MCF 10A (cell line): ENCODE data around the gene DRD1. TPM values are rescaled to one million over a fixed set of nuclear protein-coding genes. Genes with fewer than 3 reads are reported as not detected.
A peak's percentile ranks its signal among the peaks of the same experiment; 100 is the strongest.

ENCODE experiments used
- BruUV-seq: library from RNA; stranded (reverse); fragments of 400-500 nt; replicated peaks from 2 replicates; lab custom pipeline; 2021; lab: Mats Ljungman, UMichigan
- CTCF ChIA-PET: fragments of 300-600 bp; sonication (Branson Sonifier 250); formaldehyde crosslinking; extraction: SDS; loops from one replicate; lab custom pipeline; 2021; ENCODE audit warnings: antibody characterized with exemption, inconsistent platforms; lab: Yijun Ruan, JAX
- POLR2A ChIA-PET: fragments of 300-600, 350-650 bp; sonication (Branson Sonifier 250); formaldehyde crosslinking; extraction: SDS; loops from one replicate; lab custom pipeline; 2020; ENCODE audit warnings: antibody characterized with exemption, inconsistent platforms; lab: Yijun Ruan, JAX
- DNase-seq: peaks from one replicate; pipeline ENCODE4 v3.0.0-alpha.2; 2018; ENCODE audit not compliant: unreplicated experiment
- H3K27ac Mint-ChIP-seq: one replicate; pipeline ENCODE4 v1.8.0; 2022; ENCODE audit warnings: mild to moderate bottlenecking, low read depth, mixed read lengths; ENCODE audit not compliant: unreplicated experiment
- H3K27me3 Mint-ChIP-seq: one replicate; pipeline ENCODE4 v1.8.0; 2022; ENCODE audit warnings: mixed read lengths; ENCODE audit not compliant: insufficient read depth, unreplicated experiment
- H3K36me3 Mint-ChIP-seq: one replicate; pipeline ENCODE4 v1.8.0; 2022; ENCODE audit warnings: mild to moderate bottlenecking, moderate library complexity, mixed read lengths; ENCODE audit not compliant: insufficient read depth, unreplicated experiment
- H3K4me1 Mint-ChIP-seq: one replicate; pipeline ENCODE4 v1.8.0; 2022; ENCODE audit warnings: mixed read lengths; ENCODE audit not compliant: insufficient read depth, unreplicated experiment
- H3K4me3 Mint-ChIP-seq: one replicate; pipeline ENCODE4 v1.8.0; 2022; ENCODE audit warnings: mild to moderate bottlenecking, moderate library complexity, mixed read lengths; ENCODE audit not compliant: unreplicated experiment
- H3K9me3 Mint-ChIP-seq: one replicate; pipeline ENCODE4 v1.8.0; 2022; ENCODE audit warnings: mixed read lengths; ENCODE audit not compliant: unreplicated experiment
- intact Hi-C: fragments of 100-400 bp; cut with micrococcal nuclease; formaldehyde crosslinking; loops from 2 replicates; pipeline ENCODE4 v1.14.1; 2022
- total RNA-seq: library from RNA; stranded (reverse); gene quantifications from 2 replicates; pipeline ENCODE4 v1.2.3, GENCODE V29; 2022
- TF ChIP-seq, protein P1 (sequence below): fragments of 200-600 bp; IDR thresholded peaks from one replicate; pipeline ENCODE4 v1.8.0; 2022; ENCODE audit warnings: antibody characterized with exemption, mild to moderate bottlenecking; ENCODE audit not compliant: unreplicated experiment

Gene DRD1
- total RNA-seq, 1 experiment from 2014 or later: not detected

DNA sequence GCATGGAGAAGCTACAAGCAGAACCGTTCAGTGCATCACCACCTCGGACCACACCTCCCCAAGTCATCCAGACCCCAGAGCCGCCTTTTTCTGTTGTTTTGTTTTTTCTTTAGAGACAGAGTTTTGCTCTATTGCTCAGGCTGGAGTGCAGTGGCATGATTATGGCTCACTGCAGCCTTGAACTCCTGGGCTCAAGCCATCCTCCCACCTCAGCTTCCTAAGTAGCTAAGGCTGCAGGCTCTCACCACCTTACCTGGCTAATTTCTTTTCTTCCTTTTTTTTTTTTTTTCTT is 20.9 kb upstream of the DRD1 start:
- ChIA-PET POLR2A (interaction anchor here (0.8 to 2.3 kb wide), 6 partner anchors 10 to 514 kb away, joined by 3 to 11 read pairs (median 3); partner anchors contain the start of gene SFXN1), CTCF (interaction anchor here (0.6 to 5.5 kb wide), 37 partner anchors 9 to 1620 kb away, joined by 3 to 80 read pairs (median 4); partner anchors contain the start of gene SFXN1)
- intact Hi-C loops: loop anchor here (1.0 kb wide), 1 partner anchor 514 kb away; no protein-coding TSS in a partner anchor

DNA sequence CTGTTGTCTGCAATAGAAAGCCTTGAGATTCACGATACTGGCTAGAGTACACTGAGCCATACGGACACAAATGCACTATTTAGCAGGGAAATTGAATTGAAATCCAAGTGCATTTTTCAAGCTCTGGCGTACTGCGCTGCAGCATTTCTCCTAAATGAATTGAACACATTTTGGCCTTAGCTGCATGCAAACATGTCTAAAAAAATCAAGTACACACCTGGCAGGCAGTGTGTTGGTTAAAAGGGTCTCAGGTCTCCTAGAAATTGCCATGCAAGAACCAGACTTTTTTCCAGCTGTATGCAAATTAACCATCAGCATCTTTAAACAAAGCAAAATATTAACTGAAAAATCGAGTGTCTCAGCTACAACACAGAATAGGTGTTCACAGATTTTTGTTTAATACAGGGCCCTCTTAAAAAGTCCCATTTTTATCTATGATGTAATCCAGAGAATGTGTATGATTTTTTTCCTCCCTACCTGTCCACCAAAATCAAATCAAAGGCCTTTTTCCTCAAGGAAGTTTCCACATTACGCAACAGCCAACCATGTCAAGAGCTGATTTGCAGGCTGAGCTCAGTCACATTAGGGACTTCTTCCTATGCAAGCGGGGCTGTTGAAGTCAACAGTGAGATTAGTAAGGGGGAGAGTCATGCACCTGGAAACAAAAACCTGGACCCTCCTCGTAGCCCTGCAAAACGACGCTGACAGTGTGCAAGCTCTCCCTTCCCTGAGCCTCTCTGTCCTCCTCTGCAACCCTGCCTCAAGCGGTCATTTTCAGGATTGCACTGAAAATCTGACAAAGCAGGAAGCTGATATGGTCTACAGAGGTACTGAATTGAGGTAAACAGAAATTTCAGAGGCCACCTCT is 20.3 kb upstream of the DRD1 start:
- POLR2A ChIA-PET: interaction anchor here (0.8 to 2.3 kb wide), 6 partner anchors 10 to 513 kb away, joined by 3 to 11 read pairs (median 3); partner anchors contain the start of gene SFXN1
- Mint-ChIP-seq H3K27ac (no peak overlapping the region), H3K4me3 (no peak overlapping the region), H3K36me3 (no peaks in the 10 kb centered on the region), H3K4me1 (peaks cover 11% of the 10 kb centered on the region), H3K27me3 (peaks cover 13% of the 10 kb centered on the region), H3K9me3 (no peaks in the 10 kb centered on the region)
- TF ChIP-seq, protein P1, sequence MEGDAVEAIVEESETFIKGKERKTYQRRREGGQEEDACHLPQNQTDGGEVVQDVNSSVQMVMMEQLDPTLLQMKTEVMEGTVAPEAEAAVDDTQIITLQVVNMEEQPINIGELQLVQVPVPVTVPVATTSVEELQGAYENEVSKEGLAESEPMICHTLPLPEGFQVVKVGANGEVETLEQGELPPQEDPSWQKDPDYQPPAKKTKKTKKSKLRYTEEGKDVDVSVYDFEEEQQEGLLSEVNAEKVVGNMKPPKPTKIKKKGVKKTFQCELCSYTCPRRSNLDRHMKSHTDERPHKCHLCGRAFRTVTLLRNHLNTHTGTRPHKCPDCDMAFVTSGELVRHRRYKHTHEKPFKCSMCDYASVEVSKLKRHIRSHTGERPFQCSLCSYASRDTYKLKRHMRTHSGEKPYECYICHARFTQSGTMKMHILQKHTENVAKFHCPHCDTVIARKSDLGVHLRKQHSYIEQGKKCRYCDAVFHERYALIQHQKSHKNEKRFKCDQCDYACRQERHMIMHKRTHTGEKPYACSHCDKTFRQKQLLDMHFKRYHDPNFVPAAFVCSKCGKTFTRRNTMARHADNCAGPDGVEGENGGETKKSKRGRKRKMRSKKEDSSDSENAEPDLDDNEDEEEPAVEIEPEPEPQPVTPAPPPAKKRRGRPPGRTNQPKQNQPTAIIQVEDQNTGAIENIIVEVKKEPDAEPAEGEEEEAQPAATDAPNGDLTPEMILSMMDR: peak; percentile 88
- CTCF ChIA-PET: interaction anchor here (0.5 to 5.5 kb wide), 51 partner anchors 8 to 1619 kb away, joined by 3 to 80 read pairs (median 4); partner anchors contain the start of gene SFXN1
- peak; percentile 74 for DNase-seq
- no TSS peak for BruUV-seq
- intact Hi-C loops: loop anchor here (1.0 kb wide), 1 partner anchor 513 kb away; no protein-coding TSS in a partner anchor

More for the DNA sequence above, 20.9 kb upstream of the DRD1 start:
- no peaks in the 10 kb centered on the region for H3K36me3 Mint-ChIP-seq
- no peak overlapping the region for H3K27ac Mint-ChIP-seq
- H3K4me1 Mint-ChIP-seq: peaks cover 11% of the 10 kb centered on the region
- BruUV-seq: no TSS peak
- H3K4me3 Mint-ChIP-seq: no peak overlapping the region
- H3K9me3 Mint-ChIP-seq: no peaks in the 10 kb centered on the region
- TF ChIP-seq, protein P1: no peak
- H3K27me3 Mint-ChIP-seq: peaks cover 11% of the 10 kb centered on the region
- DNase-seq: no peak

DNA sequence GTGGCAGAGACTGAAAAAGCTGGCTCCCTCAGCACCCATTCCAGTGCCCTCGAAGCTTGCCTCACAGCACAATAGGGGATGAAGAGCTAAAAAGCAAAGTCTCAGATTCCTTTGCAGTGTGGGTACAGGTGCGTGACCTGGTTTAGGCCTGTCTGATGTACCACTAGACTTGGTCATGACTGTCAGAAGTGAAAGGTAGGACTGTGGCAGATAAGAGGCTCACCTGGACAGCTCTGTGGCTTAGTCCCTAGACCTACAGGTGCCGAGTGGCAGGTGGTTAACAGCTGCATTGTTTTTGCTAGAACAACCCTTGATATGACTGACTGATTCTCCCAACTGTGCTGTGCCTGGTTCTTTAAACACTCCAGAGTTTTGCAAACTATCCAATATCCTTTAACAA is 19.7 kb upstream of the DRD1 start:
- no peak for DNase-seq
- BruUV-seq: no TSS peak
- ChIA-PET POLR2A (interaction anchor here (2.2 to 2.3 kb wide), 2 partner anchors 15 to 513 kb away, joined by 7 to 11 read pairs; partner anchors contain the start of gene SFXN1), CTCF (interaction anchor here (0.6 to 5.5 kb wide), 20 partner anchors 8 to 1197 kb away, joined by 3 to 80 read pairs (median 4); partner anchors contain the start of gene SFXN1)
- H3K4me3 Mint-ChIP-seq: no peak overlapping the region
- peaks cover 20% of the 10 kb centered on the region for H3K27me3 Mint-ChIP-seq
- TF ChIP-seq, protein P1: no peak
- intact Hi-C loops: loop anchor here (1.0 kb wide), 1 partner anchor 512 kb away; no protein-coding TSS in a partner anchor
- no peaks in the 10 kb centered on the region for H3K36me3 Mint-ChIP-seq
- H3K4me1 Mint-ChIP-seq: peaks cover 11% of the 10 kb centered on the region
- no peak overlapping the region for H3K27ac Mint-ChIP-seq
- H3K9me3 Mint-ChIP-seq: no peaks in the 10 kb centered on the region

DNA sequence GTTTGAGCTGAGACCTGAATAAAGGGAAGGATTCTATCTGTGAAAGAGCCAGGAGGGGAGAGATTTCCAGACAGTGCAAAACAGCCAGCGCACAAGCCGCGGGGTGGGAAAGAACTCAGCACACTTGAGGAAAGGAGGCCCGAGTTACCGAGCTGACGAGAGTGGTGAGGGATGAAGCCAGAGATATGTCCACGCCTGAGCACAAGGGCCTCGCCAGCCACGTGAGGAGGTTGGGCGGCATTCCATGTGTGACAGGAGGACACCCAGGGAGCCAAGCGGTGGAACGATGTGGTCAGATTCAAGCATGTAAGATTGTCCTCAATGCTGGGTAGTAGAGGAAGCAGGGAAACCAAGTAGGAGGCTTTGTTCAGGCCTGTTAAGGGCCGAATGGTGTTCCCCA is 17.4 kb upstream of the DRD1 start:
- ChIA-PET CTCF (interaction anchor here (0.6 to 6.3 kb wide), 11 partner anchors 10 to 1233 kb away, joined by 3 to 72 read pairs (median 4); no protein-coding TSS in a partner anchor), POLR2A (interaction anchor here (1.5 kb wide), 1 partner anchor 18 kb away, joined by 4 read pairs; no protein-coding TSS in a partner anchor)
- H3K4me3 Mint-ChIP-seq: no peak overlapping the region
- H3K9me3 Mint-ChIP-seq: no peaks in the 10 kb centered on the region
- TF ChIP-seq, protein P1: no peak
- no TSS peak for BruUV-seq
- peaks cover 2% of the 10 kb centered on the region for H3K4me1 Mint-ChIP-seq
- H3K27ac Mint-ChIP-seq: no peak overlapping the region
- H3K27me3 Mint-ChIP-seq: peaks cover 25% of the 10 kb centered on the region
- intact Hi-C loops: no loop called here
- H3K36me3 Mint-ChIP-seq: no peaks in the 10 kb centered on the region
- DNase-seq: no peak
